GM12878 (cell line): Measurements from ENCODE around the gene ELL2. TPM values are rescaled to one million over a fixed set of nuclear protein-coding genes. Genes with fewer than 3 reads are reported as not detected.

Experiments used
- ATAC-seq: fragments of 200-7000 bp; cut with Tn5 transposase; 3 replicates; pipeline ENCODE4 v1.9.1; 2020; ENCODE audit warnings: mild to moderate bottlenecking, moderate library complexity
- BruUV-seq: library from RNA; stranded (reverse); fragments of 400-500 nt; replicated peaks from 2 replicates; lab custom pipeline; 2021; lab: Mats Ljungman, UMichigan
- CTCF ChIA-PET: fragments of 300-600 bp; sonication (Branson Sonifier 250); formaldehyde crosslinking; extraction: SDS; loops from one replicate; lab custom pipeline; 2021; ENCODE audit warnings: inconsistent platforms; lab: Yijun Ruan, JAX
- POLR2A ChIA-PET: fragments of 350-600 bp; formaldehyde crosslinking; extraction: SDS; loops from one replicate; lab custom pipeline; 2021; ENCODE audit warnings: inconsistent platforms; lab: Charles Lee
- RAD21 ChIA-PET: fragments of 300-600 bp; sonication (Branson Sonifier 250); formaldehyde crosslinking; loops from one replicate; lab custom pipeline; 2023; ENCODE audit warnings: antibody characterized with exemption; ENCODE audit not compliant: unreplicated experiment; lab: Charles Lee
- SMC1A ChIA-PET: fragments of 300-600 bp; sonication (Branson Sonifier 250); formaldehyde crosslinking; loops from one replicate; lab custom pipeline; 2023; ENCODE audit not compliant: unreplicated experiment, uncharacterized antibody; lab: Charles Lee
- DNase-seq: peaks from one replicate; pipeline ENCODE4 v3.0.0-alpha.2; 2011; ENCODE audit warnings: low read depth, low spot score
- FAIRE-seq: peaks from 3 replicates; lab custom pipeline; 2011; peaks lifted over from hg19 to GRCh38; lab: Jason Lieb, UNC
- H2AFZ ChIP-seq: 2 replicates; pipeline ENCODE4 v1.6.0; 2011; ENCODE audit warnings: low read depth, low read length, control low read depth; ENCODE audit not compliant: control insufficient read depth
- H3K27ac ChIP-seq: 2 replicates; pipeline ENCODE4 v1.5.1; 2011; ENCODE audit warnings: control low read depth; ENCODE audit not compliant: control insufficient read depth, insufficient read depth
- H3K27me3 ChIP-seq, 2 experiments: replicated peaks in 1 of 2; 2 replicates each; pipeline versions ENCODE4 v1.6.0 to v1.6.1; 2011; ENCODE audit warnings: low read length in 1 of 2; ENCODE audit not compliant: control insufficient read depth in 2 of 2, insufficient read depth in 2 of 2
- H3K36me3 ChIP-seq, 2 experiments: 2 replicates each; pipeline ENCODE4 v1.5.1; 2011; ENCODE audit warnings: low read length in 1 of 2; ENCODE audit not compliant: control insufficient read depth in 2 of 2, insufficient read depth in 2 of 2
- H3K4me1 ChIP-seq: 2 replicates; pipeline ENCODE4 v1.6.1; 2011; ENCODE audit warnings: mild to moderate bottlenecking, low read length, moderate library complexity, mixed read lengths; ENCODE audit not compliant: control insufficient read depth, insufficient read depth
- H3K4me2 ChIP-seq: 2 replicates; pipeline ENCODE4 v1.6.0; 2011; ENCODE audit warnings: control low read depth; ENCODE audit not compliant: control insufficient read depth, insufficient read depth
- H3K4me3 ChIP-seq: fragments of 200-600 bp; sonication (generic); 2 replicates; pipeline ENCODE4 v1.5.1; 2016
- H3K79me2 ChIP-seq: 2 replicates; pipeline ENCODE4 v1.6.0; 2011; ENCODE audit warnings: low read length; ENCODE audit not compliant: control insufficient read depth, insufficient read depth
- H3K9ac ChIP-seq: 2 replicates; pipeline ENCODE4 v1.8.0; 2011; ENCODE audit warnings: low read length, control low read depth, mixed read lengths; ENCODE audit not compliant: control insufficient read depth, insufficient read depth
- H3K9me3 ChIP-seq: replicated peaks from 3 replicates; pipeline ENCODE4 v1.5.1; 2011; ENCODE audit warnings: mild to moderate bottlenecking, low read length; ENCODE audit not compliant: control insufficient read depth, insufficient read depth
- H4K20me1 ChIP-seq: 2 replicates; pipeline ENCODE4 v1.6.0; 2011; ENCODE audit not compliant: control insufficient read depth, insufficient read depth
- BRCA1 ChIP-seq: IDR thresholded peaks from 2 replicates; pipeline ENCODE4 v1.6.1; 2011; ENCODE audit warnings: low read depth, low read length, improper control_type of control experiment
- HDAC2 ChIP-seq: fragments of 200-600 bp; sonication (generic); IDR thresholded peaks from 2 replicates; pipeline ENCODE4 v1.6.1; 2017
- MTA2 ChIP-seq: fragments of 450-650 bp; IDR thresholded peaks from 2 replicates; pipeline ENCODE4 v1.6.1; 2016; ENCODE audit warnings: low read depth, mild to moderate bottlenecking, moderate library complexity
- NR2F1 ChIP-seq: fragments of 450-650 bp; conservative IDR thresholded peaks from 2 replicates; pipeline ENCODE4 v1.6.1; 2017; ENCODE audit warnings: mild to moderate bottlenecking
- RUNX3 ChIP-seq: IDR thresholded peaks from 2 replicates; pipeline ENCODE4 v1.6.1; 2012; ENCODE audit warnings: low read length, inconsistent platforms
- WGBS: methylation state at CpG from one replicate; pipeline ENCODE4 v1.1.6; 2016; ENCODE audit warnings: low lambda C conversion rate; ENCODE audit not compliant: insufficient replicate concordance, insufficient coverage; ENCODE audit errors: missing lambda C conversion rate; 5-methylcytosine and 5-hydroxymethylcytosine counted together
- in situ Hi-C: fragments of 300-500 bp; cut with MboI; formaldehyde crosslinking; loops from 9 replicates; pipeline ENCODE4 v1.14.3; 2018; ENCODE audit warnings: mixed read lengths
- intact Hi-C: fragments of 100-400 bp; cut with micrococcal nuclease; formaldehyde crosslinking; loops from one replicate; pipeline ENCODE4 v1.14.2; 2022; ENCODE audit not compliant: unreplicated experiment
- polyA plus RNA-seq, 11 experiments: library from polyadenylated mRNA; depleted of rRNA in 4 of 11; unstranded in 6 of 11; stranded (reverse) in 5 of 11; fragments of >200 nt; fragmentation: Nextera tagmentation in 4 of 11; fragmentation: Illumina TruSeq in 1 of 11; extraction: Ambion mirVana in 4 of 11; extraction: Trizol in 1 of 11; gene quantifications; 1 replicate in 1 of 11; 2 replicates in 10 of 11; pipeline versions ENCODE4 v1.2.1 to v1.2.3, GENCODE V29; 2011 to 2016; ENCODE audit warnings: inconsistent platforms in 2 of 11, missing spikeins in 2 of 11, low read depth in 1 of 11
- total RNA-seq, 4 experiments: library from RNA; depleted of rRNA in 3 of 4; stranded (reverse); fragments of >200 nt in 3 of 4; fragmentation: Illumina TruSeq in 1 of 4; extraction: Trizol in 1 of 4; gene quantifications; 2 replicates each; pipeline versions ENCODE4 v1.2.1 to v1.2.3, GENCODE V29; 2013 to 2021

The ELL2 gene
- total and polyA plus RNA-seq, 10 of the 15 experiments (the other 5 are each of a cell fraction or from before 2014, with no cell fraction given) = 24.2 to 91.4 (median 57.4) TPM

- ChIA-PET SMC1A (interaction anchor here (1.1 to 18.3 kb wide), 5 partner anchors 9 to 480 kb away, joined by 3 to 289 read pairs (median 3); no protein-coding TSS in a partner anchor), CTCF (interaction anchor here (1.6 to 20.1 kb wide), 6 partner anchors 10 to 480 kb away, joined by 3 to 360 read pairs (median 10); no protein-coding TSS in a partner anchor), POLR2A (no interaction called here), RAD21 (interaction anchor here (1.3 to 13.6 kb wide), 3 partner anchors 12 to 482 kb away, joined by 4 to 182 read pairs (median 15); no protein-coding TSS in a partner anchor)
- Histone ChIP-seq H2AFZ (no peak overlapping the region), H3K4me2 (no peak overlapping the region), H3K4me3 (no peak overlapping the region), H3K27me3 (no peaks in the 10 kb centered on the region), H3K9ac (no peak overlapping the region), H3K36me3 (no peaks in the 10 kb centered on the region), H3K9me3 (no peaks in the 10 kb centered on the region), H3K79me2 (no peaks in the 10 kb centered on the region), H3K4me1 (peaks cover 21% of the 10 kb centered on the region), H3K27ac (no peak overlapping the region), H4K20me1 (no peaks in the 10 kb centered on the region)
- FAIRE-seq (no peak), DNase-seq (no peak), ATAC-seq (no peak)
- TF ChIP-seq HDAC2 = no peak
- TF ChIP-seq MTA2 = no peak
- no peak for TF ChIP-seq BRCA1
- TF ChIP-seq RUNX3 = no peak
- in situ Hi-C loops = loop anchor here (5.0 kb wide), 3 partner anchors 479 to 744 kb away; no protein-coding TSS in a partner anchor
- 61% methylated on average over 8 of the region's 8 CpGs for WGBS
- intact Hi-C loops = loop anchor here (1.0 to 5.0 kb wide), 5 partner anchors 27 to 743 kb away; no protein-coding TSS in a partner anchor
- no TSS peak for BruUV-seq
These were observed 103.6 kb downstream of the ELL2 start for GRCh38 chr5:95858023-95858461.

- ATAC-seq = no peak
- Histone ChIP-seq H3K4me3 (no peak overlapping the region), H3K79me2 (no peaks in the 10 kb centered on the region), H3K36me3 (no peaks in the 10 kb centered on the region), H3K27ac (no peak overlapping the region), H3K4me2 (no peak overlapping the region), H3K4me1 (peaks cover 16% of the 10 kb centered on the region), H3K9me3 (no peaks in the 10 kb centered on the region), H4K20me1 (no peaks in the 10 kb centered on the region), H3K9ac (no peak overlapping the region), H3K27me3 (no peaks in the 10 kb centered on the region), H2AFZ (no peak overlapping the region)
- peak; percentile 27 for FAIRE-seq
- no peak for DNase-seq
- in situ Hi-C loops = loop anchor here (5.0 kb wide), 3 partner anchors 480 to 745 kb away; no protein-coding TSS in a partner anchor
- intact Hi-C loops = loop anchor here (5.0 kb wide), 2 partner anchors 220 to 580 kb away; no protein-coding TSS in a partner anchor
- ChIA-PET SMC1A (interaction anchor here (1.0 to 18.3 kb wide), 9 partner anchors 8 to 481 kb away, joined by 3 to 289 read pairs (median 3); no protein-coding TSS in a partner anchor), CTCF (interaction anchor here (0.9 to 20.1 kb wide), 8 partner anchors 9 to 744 kb away, joined by 3 to 360 read pairs (median 4); no protein-coding TSS in a partner anchor), RAD21 (interaction anchor here (0.6 to 13.6 kb wide), 5 partner anchors 13 to 746 kb away, joined by 3 to 182 read pairs (median 4); no protein-coding TSS in a partner anchor), POLR2A (no interaction called here)
- 64% methylated on average over 12 of the region's 12 CpGs for WGBS
- no peak for TF ChIP-seq NR2F1
- BruUV-seq = no TSS peak
These were observed 104.3 kb downstream of the ELL2 start for GRCh38 chr5:95857185-95857945.
